ENCODE data around the gene PBRM1. TPM values are rescaled to one million over a fixed set of nuclear protein-coding genes. Genes with fewer than 3 reads are reported as not detected.
A peak's percentile ranks its signal among the peaks of the same experiment; 100 is the strongest.

Gene PBRM1
- total and polyA plus RNA-seq, 2 of the 13 experiments (the other 11 are each of a cell fraction or from before 2014, with no cell fraction given) = 10.9 to 33.2 TPM

GRCh38 chr3:52532517-52532837, 153.2 kb downstream of the PBRM1 start (continued):
- TF ChIP-seq ZNF276 (CRISPR knock-in tag; IDR thresholded peaks at IDR 0.05; ENCODE audit: low read depth) (no peak), BCL6 (CRISPR knock-in tag; IDR thresholded peaks at IDR 0.05) (peak; percentile 8; the same call in 1 of the 2 replicates), ZNF746 (CRISPR knock-in tag; IDR thresholded peaks at IDR 0.05) (no peak), SOX5 (CRISPR knock-in tag; IDR thresholded peaks at IDR 0.05; ENCODE audit: borderline replicate concordance) (peak; percentile 63; the same call in 1 of the 2 replicates), ZNF256 (CRISPR knock-in tag; conservative IDR thresholded peaks at IDR 0.05) (no peak), THAP8 (CRISPR knock-in tag; IDR thresholded peaks at IDR 0.05; ENCODE audit: borderline replicate concordance) (no peak), ZNF724P (CRISPR knock-in tag; IDR thresholded peaks at IDR 0.05; ENCODE audit: borderline replicate concordance) (peak; percentile 43; the same call in 1 of the 2 replicates), ZBTB20 (CRISPR knock-in tag; IDR thresholded peaks at IDR 0.05; ENCODE audit: borderline replicate concordance, low read depth) (no peak), ZNF816 (CRISPR knock-in tag; IDR thresholded peaks at IDR 0.05; ENCODE audit: borderline replicate concordance) (no peak), ZNF570 (CRISPR knock-in tag; IDR thresholded peaks at IDR 0.05; ENCODE audit: borderline replicate concordance) (no peak), ELF3 (CRISPR knock-in tag; IDR thresholded peaks at IDR 0.05) (0 out of 2 replicates have a peak, but pooled peaks have one; percentile 22), ZNF24 (IDR thresholded peaks at IDR 0.05) (no peak), MYPOP (CRISPR knock-in tag; IDR thresholded peaks at IDR 0.05) (peak; percentile 50; the same call in 1 of the 2 replicates), ZNF354B (CRISPR knock-in tag; IDR thresholded peaks at IDR 0.05) (no peak), ZNF280B (CRISPR knock-in tag; IDR thresholded peaks at IDR 0.05; ENCODE audit: borderline replicate concordance) (no peak), TMF1 (CRISPR knock-in tag; IDR thresholded peaks at IDR 0.05; ENCODE audit: low read depth) (0 out of 2 replicates have a peak, but pooled peaks have one; percentile 10), ZNF589 (CRISPR knock-in tag; conservative IDR thresholded peaks at IDR 0.05) (no peak), ZNF567 (CRISPR knock-in tag; IDR thresholded peaks at IDR 0.05; ENCODE audit: borderline replicate concordance) (no peak), ZBTB46 (CRISPR knock-in tag; IDR thresholded peaks at IDR 0.05; ENCODE audit: borderline replicate concordance) (no peak)
- TF ChIP-seq, protein P1, sequence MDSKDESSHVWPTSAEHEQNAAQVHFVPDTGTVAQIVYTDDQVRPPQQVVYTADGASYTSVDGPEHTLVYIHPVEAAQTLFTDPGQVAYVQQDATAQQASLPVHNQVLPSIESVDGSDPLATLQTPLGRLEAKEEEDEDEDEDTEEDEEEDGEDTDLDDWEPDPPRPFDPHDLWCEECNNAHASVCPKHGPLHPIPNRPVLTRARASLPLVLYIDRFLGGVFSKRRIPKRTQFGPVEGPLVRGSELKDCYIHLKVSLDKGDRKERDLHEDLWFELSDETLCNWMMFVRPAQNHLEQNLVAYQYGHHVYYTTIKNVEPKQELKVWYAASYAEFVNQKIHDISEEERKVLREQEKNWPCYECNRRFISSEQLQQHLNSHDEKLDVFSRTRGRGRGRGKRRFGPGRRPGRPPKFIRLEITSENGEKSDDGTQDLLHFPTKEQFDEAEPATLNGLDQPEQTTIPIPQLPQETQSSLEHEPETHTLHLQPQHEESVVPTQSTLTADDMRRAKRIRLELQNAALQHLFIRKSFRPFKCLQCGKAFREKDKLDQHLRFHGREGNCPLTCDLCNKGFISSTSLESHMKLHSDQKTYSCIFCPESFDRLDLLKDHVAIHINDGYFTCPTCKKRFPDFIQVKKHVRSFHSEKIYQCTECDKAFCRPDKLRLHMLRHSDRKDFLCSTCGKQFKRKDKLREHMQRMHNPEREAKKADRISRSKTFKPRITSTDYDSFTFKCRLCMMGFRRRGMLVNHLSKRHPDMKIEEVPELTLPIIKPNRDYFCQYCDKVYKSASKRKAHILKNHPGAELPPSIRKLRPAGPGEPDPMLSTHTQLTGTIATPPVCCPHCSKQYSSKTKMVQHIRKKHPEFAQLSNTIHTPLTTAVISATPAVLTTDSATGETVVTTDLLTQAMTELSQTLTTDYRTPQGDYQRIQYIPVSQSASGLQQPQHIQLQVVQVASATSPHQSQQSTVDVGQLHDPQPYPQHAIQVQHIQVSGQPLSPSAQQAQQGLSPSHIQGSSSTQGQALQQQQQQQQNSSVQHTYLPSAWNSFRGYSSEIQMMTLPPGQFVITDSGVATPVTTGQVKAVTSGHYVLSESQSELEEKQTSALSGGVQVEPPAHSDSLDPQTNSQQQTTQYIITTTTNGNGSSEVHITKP (CRISPR knock-in tag; IDR thresholded peaks at IDR 0.05; ENCODE audit: low read depth) = peak; percentile 94
